Large intestine (tissue), 3 donors: ENCODE results near the gene CEP70. TPM values are rescaled to one million over a fixed set of nuclear protein-coding genes. Genes with fewer than 3 reads are reported as not detected.
"Not testable (repeated sequence)": the region's sequence is repeated elsewhere in the genome, so short reads cannot be mapped to it uniquely, and the experiment has no call there.

Experiments
- DNase-seq, 2 donors: peaks; one replicate each; pipeline versions ENCODE4 v3.0.0 to v3.0.0-alpha.2; 2013
- H3K27ac ChIP-seq: one replicate; pipeline ENCODE4 v1.5.1; 2013; ENCODE audit warnings: low read length
- H3K27me3 ChIP-seq: 2 replicates; pipeline ENCODE4 v1.6.1; 2013; ENCODE audit warnings: low read length; ENCODE audit not compliant: control insufficient read depth, insufficient read depth
- H3K36me3 ChIP-seq: 2 replicates; pipeline ENCODE4 v1.6.1; 2013; ENCODE audit warnings: low read length; ENCODE audit not compliant: control insufficient read depth, insufficient read depth
- H3K4me1 ChIP-seq: one replicate; pipeline ENCODE4 v1.6.1; 2013; ENCODE audit warnings: low read length; ENCODE audit not compliant: control insufficient read depth, insufficient read depth
- H3K4me3 ChIP-seq: one replicate; pipeline ENCODE4 v1.5.1; 2013; ENCODE audit warnings: low read length
- H3K9me3 ChIP-seq: one replicate; pipeline ENCODE4 v1.6.1; 2013; ENCODE audit warnings: mild to moderate bottlenecking, low read depth, low read length, moderate library complexity; ENCODE audit not compliant: control insufficient read depth
- WGBS: methylation state at CpG from one replicate; pipeline ENCODE4 v1.1.5; 2013; ENCODE audit warnings: low lambda C conversion rate; ENCODE audit not compliant: insufficient coverage; 5-methylcytosine and 5-hydroxymethylcytosine counted together
- polyA plus RNA-seq: library from polyadenylated mRNA; unstranded; fragments of 120-200 nt; gene quantifications from one replicate; pipeline ENCODE4 v1.2.1, GENCODE V29; 2013

The CEP70 gene
- polyA plus RNA-seq, 1 donor: 17.8 TPM

DNA sequence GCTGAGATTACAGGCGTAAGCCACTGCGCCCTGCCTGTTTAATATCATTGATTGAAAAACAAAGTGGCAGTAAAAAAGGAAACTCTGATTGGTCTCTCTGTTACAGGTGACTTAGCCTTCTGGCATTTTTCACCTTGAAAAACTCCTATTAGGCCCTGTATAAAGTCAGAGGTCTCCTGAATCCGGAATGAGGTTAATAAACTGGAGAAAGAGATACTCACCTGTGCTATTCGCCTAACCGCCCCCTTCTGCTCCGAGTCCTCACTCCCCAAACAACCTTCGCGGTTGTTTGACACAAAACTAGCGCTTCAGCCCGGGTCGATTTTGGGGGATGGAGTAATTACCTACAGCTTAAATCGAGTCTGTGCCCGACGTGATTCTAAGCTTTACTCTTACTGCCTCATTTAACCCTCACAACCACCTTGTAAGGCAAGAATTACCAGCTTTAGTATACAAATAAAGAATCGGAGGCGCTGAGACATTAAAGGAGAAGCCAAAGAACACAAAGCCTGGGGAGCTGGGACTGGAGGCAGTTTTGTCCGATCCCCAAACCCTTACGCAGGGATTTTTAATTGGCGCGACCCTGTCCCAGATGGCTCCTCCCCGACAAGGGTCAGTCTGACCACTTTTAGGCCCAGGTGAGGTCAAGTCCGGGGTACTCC lies 441 bp downstream of the CEP70 start:
- Histone ChIP-seq H3K27ac (peak overlapping the region; percentile 72), H3K36me3 (no peaks in the 10 kb centered on the region), H3K4me3 (peak overlapping the region; percentile 81), H3K9me3 (no peaks in the 10 kb centered on the region), H3K4me1 (peaks cover 4% of the 10 kb centered on the region), H3K27me3 (no peaks in the 10 kb centered on the region)
- DNase-seq: no peak
- no CpG with 5 or more reads among the region's 22 CpGs for WGBS

- Histone ChIP-seq H3K27me3 (no peaks in the 10 kb centered on the region), H3K36me3 (no peaks in the 10 kb centered on the region), H3K27ac (no peak overlapping the region), H3K4me1 (peaks cover 4% of the 10 kb centered on the region), H3K9me3 (no peaks in the 10 kb centered on the region), H3K4me3 (no peak overlapping the region)
- 0% methylated on average over 1 of the region's 1 CpG for WGBS
- DNase-seq: peak in 1 of 2 donors; percentile 65
Measured at GRCh38 chr3:138591392-138591791, 2.7 kb downstream of the CEP70 start.

- 86% methylated on average over 1 of the region's 5 CpGs for WGBS
- no peak overlapping the region for H3K27ac ChIP-seq
- no peak for DNase-seq
- H3K4me3 ChIP-seq: no peak overlapping the region
- H3K4me1 ChIP-seq: peaks cover 4% of the 10 kb centered on the region
- no peaks in the 10 kb centered on the region for H3K36me3 ChIP-seq
- H3K27me3 ChIP-seq: no peaks in the 10 kb centered on the region
- no peaks in the 10 kb centered on the region for H3K9me3 ChIP-seq
Measured at GRCh38 chr3:138588445-138588844, 5.6 kb downstream of the CEP70 start.

DNA sequence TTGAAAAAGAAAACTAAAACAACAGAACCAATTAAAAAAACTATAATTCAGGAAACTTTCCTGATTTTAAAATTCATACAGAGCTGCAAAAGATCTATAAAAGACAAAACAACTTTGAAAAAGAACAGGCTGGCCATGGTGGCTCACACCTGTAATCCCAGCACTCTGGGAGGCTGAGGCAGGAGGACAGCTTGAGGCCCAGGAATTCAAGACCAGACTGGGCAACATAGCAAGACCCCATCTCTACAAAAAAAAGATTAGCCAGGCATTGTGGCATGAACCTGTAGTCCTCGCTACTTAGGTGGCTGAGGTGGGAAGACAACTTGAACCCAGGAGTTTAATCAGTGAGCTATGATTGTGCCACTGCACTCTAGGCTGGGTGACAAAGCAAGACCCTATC lies 6.7 kb downstream of the CEP70 start:
- Histone ChIP-seq H3K27me3 (no peaks in the 10 kb centered on the region), H3K4me1 (no peaks in the 10 kb centered on the region), H3K4me3 (no peak overlapping the region), H3K27ac (no peak overlapping the region), H3K36me3 (no peaks in the 10 kb centered on the region), H3K9me3 (no peaks in the 10 kb centered on the region)
- no peak for DNase-seq
- WGBS: no CpG with 5 or more reads among the region's 1 CpG

DNA sequence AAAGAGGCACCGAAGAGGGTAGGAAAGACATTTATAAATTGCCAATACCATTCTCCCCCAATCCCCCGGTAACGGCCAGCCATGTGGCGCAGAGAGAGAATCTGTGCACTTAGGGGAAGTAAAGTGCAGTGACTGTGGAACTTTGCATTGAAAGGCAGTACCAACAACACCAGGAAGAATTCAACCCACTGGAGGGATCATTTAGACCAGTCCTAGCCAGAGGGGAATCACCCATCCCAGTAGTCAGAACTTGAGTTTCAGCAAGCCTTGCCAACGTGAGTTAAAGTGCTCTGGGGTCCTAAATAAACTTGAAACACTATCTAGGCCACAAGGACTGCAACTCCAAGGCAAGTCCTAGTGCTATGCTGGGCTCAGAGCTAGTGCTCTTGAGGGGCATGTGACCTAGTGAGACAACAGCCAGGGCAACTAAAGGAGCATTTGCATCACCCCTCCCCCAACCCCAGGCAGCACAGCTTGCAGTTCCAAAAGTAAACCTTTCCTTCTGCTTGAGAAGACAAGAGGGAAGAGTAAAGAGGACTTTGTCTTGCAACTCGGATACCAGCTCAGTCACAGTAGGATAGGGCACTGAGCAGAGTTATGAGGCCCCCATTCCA lies 15.0 kb downstream of the CEP70 start:
- H3K9me3 ChIP-seq: no peaks in the 10 kb centered on the region

GRCh38 chr3:138578141-138578540 lies 15.9 kb downstream of the CEP70 start:
- Histone ChIP-seq H3K27ac (no peak overlapping the region), H3K9me3 (peaks cover 5% of the 10 kb centered on the region), H3K36me3 (peaks cover 2% of the 10 kb centered on the region), H3K27me3 (no peaks in the 10 kb centered on the region), H3K4me1 (no peaks in the 10 kb centered on the region), H3K4me3 (no peak overlapping the region)
- no peak for DNase-seq
- 80% methylated on average over 1 of the region's 4 CpGs for WGBS

More for the DNA sequence above, 15.0 kb downstream of the CEP70 start:
- DNase-seq: peak in 1 of 2 donors; percentile 14
- no peaks in the 10 kb centered on the region for H3K4me1 ChIP-seq
- no peak overlapping the region for H3K4me3 ChIP-seq
- H3K36me3 ChIP-seq: peaks cover 2% of the 10 kb centered on the region
- WGBS: no CpG with 5 or more reads among the region's 6 CpGs
- H3K27ac ChIP-seq: no peak overlapping the region
- no peaks in the 10 kb centered on the region for H3K27me3 ChIP-seq

DNA sequence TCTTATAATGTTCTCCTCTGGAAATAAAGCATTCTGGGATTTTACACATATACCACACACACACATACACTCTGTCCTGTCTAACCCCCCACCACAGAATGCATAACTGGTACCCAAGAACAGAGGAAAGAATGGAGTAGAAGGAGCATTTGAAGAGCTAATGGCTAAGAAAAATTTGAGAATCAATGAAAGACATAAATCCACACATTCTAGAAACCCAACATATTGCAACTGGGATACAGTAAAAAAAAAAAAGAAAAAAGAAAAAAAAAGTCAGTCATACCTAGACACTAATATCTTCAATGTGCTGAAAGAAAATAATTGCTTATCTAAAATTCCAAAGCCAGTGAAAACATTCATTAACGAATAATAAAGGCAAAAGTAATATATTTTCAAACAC lies 20.9 kb downstream of the CEP70 start:
- no peak overlapping the region for H3K4me3 ChIP-seq
- no peaks in the 10 kb centered on the region for H3K36me3 ChIP-seq
- H3K4me1 ChIP-seq: no peaks in the 10 kb centered on the region
- no peak overlapping the region for H3K27ac ChIP-seq
- WGBS: 100% methylated on average over 1 of the region's 1 CpG
- peaks cover 8% of the 10 kb centered on the region for H3K9me3 ChIP-seq
- DNase-seq: no peak
- no peaks in the 10 kb centered on the region for H3K27me3 ChIP-seq

DNA sequence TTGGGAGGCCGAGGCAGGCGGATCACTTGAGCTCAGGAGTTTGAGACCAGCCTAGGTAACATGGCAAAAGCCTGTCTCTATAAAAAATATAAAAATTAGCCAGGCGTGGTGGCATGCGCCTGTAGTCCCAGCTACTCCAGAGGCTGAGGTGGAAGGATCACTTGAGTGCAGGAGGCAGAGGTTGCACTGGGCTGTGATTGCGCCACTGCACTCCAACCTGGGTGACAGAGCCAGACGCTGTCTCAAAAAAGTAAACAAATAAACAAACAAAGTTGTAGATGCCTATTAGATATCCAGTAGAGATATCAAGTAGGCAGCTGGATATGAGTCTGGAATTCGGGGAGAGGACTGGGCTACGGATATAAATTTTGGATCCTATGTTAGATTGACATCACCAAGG lies 24.4 kb downstream of the CEP70 start:
- not testable (repeated sequence) for H3K27ac ChIP-seq, H3K27me3 ChIP-seq, H3K4me1 ChIP-seq, H3K4me3 ChIP-seq, H3K9me3 ChIP-seq, DNase-seq, H3K36me3 ChIP-seq
- WGBS: 80% methylated on average over 1 of the region's 8 CpGs

GRCh38 chr3:138569090-138569489 lies 25.0 kb downstream of the CEP70 start:
- H3K36me3 ChIP-seq: no peaks in the 10 kb centered on the region
- no peaks in the 10 kb centered on the region for H3K4me1 ChIP-seq
- H3K27me3 ChIP-seq: no peaks in the 10 kb centered on the region
- H3K9me3 ChIP-seq: peaks cover 8% of the 10 kb centered on the region
- no peak overlapping the region for H3K4me3 ChIP-seq
- 60% methylated on average over 1 of the region's 2 CpGs for WGBS
- no peak for DNase-seq
- H3K27ac ChIP-seq: no peak overlapping the region

DNA sequence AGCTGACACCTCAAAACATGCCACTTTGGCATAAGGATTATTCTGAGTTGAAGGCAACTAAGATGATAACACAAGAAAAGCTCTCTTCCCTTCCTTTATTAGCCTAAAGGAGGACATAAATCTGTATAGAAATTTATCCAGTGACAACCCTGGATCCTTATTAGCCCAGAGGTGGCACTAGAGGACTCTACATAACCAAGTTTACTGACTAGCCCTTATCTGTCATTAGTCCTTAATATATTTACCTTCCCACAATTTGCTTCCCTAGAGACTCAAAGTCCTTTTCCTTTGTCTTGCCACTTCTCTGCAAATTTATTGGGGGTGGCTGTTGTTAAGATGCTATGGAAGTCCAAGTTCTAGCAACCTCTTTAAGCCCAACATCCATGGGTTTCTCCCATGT lies 26.7 kb downstream of the CEP70 start:
- Histone ChIP-seq H3K27ac (no peak overlapping the region), H3K27me3 (no peaks in the 10 kb centered on the region), H3K4me3 (no peak overlapping the region), H3K36me3 (no peaks in the 10 kb centered on the region), H3K9me3 (no peaks in the 10 kb centered on the region), H3K4me1 (no peaks in the 10 kb centered on the region)
- DNase-seq: peak in 1 of 2 donors; percentile 44

DNA sequence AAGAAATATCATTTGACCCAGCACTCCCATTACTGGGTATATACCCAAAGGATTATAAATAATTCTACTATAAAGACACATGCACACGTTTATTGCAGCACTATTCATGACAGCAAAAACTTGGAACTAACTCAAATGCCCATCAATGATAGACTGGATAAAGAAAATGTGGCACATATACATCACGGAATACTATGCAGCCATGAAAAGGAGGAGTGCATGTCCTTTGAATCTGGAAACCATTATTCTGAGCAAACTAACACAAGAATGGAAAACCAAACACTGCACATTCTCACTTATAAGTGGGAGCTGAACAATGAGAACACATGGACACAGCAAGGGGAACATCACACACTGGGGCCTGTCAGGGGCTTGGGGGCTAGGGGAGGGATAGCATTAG lies 27.8 kb downstream of the CEP70 start:
- not testable (repeated sequence) for H3K4me3 ChIP-seq
- 60% methylated on average over 1 of the region's 2 CpGs for WGBS

More for the DNA sequence above, 27.8 kb downstream of the CEP70 start:
- not testable (repeated sequence) for H3K4me1 ChIP-seq, H3K9me3 ChIP-seq, DNase-seq, H3K27me3 ChIP-seq, H3K27ac ChIP-seq, H3K36me3 ChIP-seq
